Umbilical cord (tissue), 2 donors: ENCODE data around the gene UBE2D3. TPM values are rescaled to one million over a fixed set of nuclear protein-coding genes. Genes with fewer than 3 reads are reported as not detected.
"Not testable (repeated sequence)": the region's sequence is repeated elsewhere in the genome, so short reads cannot be mapped to it uniquely, and the experiment has no call there.

Experiments used
- DNase-seq: peaks from one replicate; pipeline ENCODE4 v3.0.0-alpha.2; 2015; ENCODE audit warnings: low spot score
- total RNA-seq: library from RNA; depleted of rRNA; stranded (reverse); fragments of >200 nt; gene quantifications from one replicate; pipeline ENCODE4 v1.2.3, GENCODE V29; 2014; ENCODE audit warnings: low replicate concordance; ENCODE audit not compliant: insufficient read depth

Gene UBE2D3
- total RNA-seq, 1 donor from 2014 or later, result 295 TPM

DNA sequence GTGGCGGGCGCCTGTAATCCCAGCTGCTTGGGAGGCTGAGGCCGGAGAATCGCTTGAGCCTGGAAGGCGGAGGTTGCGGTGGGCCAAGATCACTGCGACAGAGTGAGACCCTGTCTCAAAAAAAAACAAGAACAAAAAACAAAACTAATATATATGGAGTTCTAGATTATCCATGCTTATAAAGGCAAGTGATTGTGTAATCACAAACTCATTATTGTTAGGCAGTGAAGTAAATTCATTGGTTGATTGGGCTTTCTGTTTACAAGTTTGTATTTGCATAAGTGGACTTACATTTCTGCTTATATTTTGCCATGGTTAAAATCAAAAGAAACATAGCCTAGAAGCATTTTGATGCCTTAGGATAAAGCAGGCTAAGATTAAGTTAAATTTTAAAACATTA lies 2.5 kb upstream of the UBE2D3 start:
- DNase-seq, result no peak

DNA sequence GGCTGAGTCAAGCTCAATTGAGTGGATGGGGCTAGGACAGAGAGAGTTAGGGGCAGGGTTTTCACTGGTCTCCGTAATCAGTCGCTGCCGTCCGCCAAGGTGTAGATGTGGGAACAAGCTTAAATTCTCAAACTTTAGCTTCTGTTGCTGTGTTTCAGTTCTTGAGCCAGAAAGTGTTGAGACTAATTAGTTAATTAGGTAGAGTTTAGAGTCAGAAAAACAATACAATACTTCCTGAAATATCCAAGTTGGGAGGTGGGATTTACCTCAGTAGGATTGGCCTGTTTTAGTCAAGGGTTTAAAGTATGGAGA lies 1.1 kb upstream of the UBE2D3 start:
- DNase-seq, result no peak

DNA sequence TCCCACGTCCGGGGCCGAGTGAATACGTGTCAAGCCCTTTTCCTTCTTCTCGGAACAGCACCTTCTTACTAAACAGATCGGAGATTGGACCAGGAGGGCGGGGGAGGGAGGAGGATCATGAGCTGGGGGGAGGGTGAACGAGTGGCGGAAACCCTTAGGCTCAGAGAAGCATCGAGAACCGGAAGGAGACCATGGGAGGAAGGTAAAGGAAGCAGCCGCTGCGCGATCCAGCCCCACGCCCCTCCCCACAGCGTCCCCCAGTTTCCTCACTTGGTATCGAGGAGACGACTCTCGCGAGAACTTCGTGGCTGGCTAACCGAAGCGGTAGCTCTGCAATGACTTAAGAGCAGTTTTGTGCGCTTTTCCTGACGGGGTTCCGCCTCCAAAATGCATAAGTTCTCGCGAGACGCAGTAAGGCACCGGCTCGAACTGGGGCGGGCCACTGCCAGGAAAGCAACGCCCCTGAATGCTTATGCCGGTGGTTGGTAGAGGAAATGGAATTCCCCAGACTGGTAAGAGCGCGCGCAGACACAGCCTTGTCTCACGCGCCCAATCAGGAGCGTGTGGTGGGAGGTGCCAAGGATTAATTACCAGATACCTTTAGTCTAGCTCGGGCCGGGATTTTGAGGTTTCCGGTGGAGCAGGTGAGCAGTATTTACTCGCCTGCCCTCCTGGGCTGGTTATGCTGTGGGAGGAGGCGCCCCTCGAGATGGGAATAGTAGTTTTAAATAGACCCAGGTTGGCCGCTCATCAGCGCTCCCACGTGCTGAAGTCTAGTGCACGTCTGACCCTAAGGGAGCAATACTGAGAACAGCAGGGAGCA lies 534 bp upstream of the UBE2D3 start:
- peak; percentile 100 for DNase-seq

DNA sequence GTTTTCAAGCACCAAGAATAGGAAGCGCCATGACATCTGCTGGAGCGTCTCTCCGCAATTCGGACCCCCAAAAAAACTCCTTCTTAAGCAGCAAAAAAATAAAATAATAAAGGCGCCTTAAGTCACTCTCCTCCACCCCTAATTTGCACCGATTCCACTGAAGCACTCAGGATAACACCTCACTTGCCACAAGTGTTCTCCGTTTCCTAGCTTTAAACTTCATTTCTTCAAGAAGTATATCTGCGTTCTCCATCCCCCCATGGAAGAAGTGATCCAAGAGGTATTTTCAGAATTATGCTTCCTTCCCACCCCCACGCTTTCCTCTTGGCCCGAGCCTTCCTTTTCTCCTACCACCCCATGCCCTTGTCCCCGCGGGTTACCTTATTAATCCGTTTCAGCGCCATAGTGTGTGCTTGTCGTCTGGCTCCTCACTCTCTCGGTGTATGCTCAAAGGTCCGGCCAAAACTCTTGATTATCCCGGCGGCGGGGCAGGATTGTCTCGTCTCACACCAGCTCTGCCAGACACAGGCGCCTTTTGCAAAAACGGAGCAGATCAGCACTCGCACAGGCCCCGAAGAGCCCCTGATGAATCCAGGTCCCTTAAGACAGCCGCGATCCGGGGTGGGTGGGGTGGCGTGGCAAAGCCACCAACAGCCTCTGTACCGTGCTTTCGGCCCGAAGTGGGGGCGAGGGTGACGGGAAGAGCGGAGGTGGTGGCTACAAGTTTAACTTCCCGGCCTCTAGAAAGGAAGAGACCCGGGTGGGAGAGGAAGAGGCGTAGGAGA lies 1.1 kb downstream of the UBE2D3 start:
- no peak for DNase-seq

DNA sequence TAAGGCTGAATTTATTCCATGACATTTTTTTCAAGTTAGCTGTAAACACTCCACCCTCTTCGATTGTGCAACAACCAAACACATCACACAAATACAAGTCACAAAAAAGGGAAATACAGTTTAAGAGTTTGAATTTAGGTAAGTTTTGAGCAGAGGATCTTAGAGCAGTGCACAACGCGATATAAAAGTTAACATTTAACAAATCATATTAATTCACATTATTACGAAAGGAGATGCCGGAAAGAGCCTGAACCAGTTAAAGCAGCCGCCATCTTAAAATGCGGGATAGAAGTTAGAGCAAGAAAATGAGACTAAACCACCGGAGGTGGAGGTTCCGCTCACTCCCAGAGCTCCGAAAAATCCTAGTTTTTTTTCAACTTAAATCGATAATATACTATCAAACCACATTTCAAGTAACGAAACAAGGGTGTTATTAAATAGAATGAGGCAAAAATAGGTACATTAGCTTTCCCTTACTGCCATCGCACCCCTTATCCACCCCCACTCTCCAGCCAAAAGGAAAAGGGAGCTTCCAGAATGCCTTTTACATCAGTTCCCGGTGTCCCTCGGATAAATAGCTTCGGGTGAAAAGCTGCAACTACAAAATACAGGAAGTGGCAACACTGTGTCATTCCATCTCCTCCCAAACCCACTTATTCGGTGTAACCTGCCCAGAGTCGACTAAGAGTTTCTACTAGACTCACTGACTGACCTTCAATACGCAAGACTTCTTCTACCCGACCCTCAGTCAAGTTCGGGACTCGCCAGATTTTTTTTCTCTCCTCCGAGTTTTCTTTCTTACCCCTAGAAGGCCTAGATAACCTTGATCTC lies 1.9 kb downstream of the UBE2D3 start:
- DNase-seq, result peak; percentile 83

DNA sequence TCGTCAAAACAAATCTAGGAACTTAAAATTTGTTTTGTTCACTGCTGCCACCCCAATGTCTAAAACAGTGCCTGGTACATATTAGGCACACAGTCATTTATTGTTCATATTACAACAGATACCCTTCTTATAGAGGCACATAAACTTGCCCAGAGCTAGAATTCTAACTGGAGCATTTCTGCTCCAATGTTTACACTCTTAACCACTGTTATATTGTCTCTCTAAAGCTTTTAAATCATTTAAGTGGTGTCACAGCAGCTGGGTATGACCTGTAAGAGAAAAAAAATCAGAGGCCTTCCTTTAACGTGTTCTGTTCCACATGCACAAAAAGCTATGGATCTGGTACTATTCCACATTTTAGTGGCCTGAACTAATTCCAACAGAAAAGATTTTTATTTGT lies 3.0 kb downstream of the UBE2D3 start:
- no peak for DNase-seq

DNA sequence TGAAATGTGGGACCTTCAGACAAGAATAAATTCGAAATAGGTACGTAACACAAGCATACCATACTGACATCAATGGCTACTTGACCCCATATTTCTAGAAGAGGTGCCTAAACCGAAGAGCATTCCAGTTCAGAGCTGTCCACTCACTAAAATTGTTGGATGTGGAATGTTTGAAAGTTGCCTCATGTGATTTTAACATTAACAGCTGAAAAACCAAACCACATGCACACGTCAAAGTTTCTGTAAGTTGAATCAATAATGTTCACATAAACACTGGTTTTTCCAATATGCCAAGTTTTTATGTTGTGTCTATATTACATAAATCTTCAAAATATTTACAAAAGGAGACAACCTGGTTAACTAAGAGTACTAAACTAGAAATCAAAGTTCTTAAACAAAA lies 3.5 kb downstream of the UBE2D3 start:
- no peak for DNase-seq

DNA sequence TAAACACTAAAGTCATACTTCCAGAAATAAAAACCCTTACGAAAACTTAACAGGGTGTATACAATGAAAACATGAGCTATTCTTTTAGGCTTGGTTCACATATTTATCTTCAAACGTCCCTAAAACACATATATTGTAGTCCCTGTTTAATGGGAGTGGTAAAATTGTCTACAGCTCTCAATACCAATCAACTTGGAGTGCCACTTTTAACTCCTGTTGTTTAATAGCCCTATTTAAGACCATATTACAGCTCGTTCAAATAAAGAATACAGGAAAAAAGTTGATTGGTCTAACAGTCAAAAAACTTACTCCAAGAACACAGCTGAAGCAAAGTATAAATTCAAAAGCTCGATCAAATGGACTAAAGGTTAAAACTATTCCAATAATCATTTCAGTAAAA lies 3.9 kb downstream of the UBE2D3 start:
- no peak for DNase-seq

DNA sequence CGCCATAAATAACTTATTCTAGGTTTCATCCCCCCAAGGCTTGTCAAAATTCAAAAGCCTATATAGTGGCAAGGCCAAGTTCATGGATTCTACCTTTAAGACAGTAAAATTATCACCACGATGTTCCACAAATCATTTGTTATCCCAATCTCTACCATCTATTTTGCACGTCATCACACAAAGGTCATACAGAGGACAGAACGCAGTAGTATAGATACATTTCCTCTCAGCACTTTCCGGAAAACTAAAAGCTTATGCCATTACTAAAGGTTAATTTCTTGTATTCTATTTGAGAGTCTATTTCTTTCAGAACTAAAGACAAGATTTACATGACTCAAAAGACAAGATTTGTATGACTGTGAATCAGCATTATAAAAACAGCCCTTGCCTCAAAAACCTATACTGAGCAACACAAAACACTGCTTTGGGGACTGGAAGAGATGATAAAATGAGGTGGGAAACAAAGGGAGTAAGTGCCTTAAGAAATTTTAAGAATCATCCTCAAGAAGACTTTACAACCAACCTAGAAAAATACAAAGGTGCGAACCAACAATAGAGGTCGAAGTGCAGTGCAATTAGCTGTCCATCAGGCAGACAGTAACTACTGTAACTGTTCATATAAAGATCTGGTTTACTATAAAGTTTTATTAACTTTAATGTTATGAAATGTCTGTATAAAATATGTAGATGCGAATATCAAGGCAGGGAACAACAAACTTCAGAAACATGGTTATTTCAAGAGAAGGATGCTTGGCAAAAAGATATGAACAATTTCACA lies 7.6 kb downstream of the UBE2D3 start:
- DNase-seq, result no peak

DNA sequence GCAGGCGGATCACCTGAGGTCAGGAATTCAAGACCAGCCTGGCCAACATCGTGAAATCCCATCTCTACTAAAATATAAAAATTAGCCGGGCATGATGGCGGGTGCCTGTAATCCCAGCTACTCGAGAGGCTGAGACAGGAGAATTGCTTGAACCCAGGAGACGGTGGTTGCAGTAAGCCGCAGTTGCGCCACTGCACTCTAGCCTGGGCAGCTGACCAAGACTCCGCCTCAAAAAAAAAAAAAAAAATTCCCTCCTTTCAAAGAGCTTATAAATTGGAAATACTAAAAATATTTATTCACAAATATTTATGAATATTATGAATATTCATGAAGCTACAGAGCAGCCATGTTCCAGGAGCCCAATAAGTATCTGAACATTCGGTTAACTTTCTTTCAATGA lies 8.3 kb downstream of the UBE2D3 start:
- DNase-seq, result not testable (repeated sequence)

DNA sequence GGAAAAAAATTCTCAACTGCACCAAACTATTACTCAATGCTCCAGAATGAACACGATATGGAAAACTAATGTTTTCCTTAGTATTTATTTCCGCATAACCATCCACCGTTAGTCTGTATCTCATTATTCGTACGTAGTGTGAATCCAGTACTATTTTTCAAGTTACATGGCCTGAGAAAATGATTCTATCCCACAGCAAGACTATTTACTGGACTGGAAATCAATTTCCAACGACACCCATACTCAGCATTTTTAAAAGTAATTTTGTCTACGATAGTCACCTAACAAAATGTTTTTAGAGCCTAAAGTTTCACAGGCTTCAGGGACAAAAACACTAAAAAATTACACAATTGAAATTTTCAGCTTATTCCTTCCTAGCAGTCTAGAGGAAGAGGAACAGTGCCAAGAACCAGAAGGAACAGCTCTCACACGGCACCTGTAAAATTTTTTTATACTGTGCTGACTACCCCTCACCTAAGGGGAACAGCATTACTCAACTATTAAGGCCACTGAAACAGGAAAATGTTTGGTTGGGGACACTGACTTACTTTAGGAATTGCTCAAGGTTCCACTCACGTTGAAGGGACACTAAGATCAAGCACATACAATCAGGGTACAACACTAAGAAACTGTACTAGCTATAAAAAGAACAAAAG lies 9.6 kb downstream of the UBE2D3 start:
- no peak for DNase-seq

DNA sequence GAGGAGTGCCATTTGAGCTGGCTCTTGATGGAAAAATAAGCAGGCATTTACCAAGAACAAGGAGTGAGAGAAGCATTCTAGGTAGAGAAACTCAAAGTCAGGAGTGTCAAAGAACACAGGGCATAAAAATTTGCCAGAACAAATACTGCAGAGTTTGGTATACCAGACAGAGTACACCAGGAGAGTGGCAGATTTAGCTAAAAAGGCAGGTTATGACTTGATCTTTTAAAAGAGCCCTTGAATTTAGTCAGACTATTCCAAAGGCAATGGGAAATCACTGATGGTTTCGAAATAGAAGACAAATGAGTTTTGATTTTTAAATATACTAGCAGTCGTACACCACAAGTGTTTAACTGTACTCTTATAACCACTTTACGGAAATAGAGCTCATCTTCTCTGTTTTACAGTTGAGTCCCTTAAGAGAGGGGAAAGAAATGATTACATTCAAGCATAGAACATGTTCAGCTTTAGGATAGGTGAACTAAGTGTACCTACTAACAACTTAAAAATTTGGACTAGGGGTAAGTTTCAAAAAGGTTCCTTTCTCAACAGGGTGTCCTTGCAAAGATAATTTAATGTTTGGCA lies 10.2 kb downstream of the UBE2D3 start:
- DNase-seq, result no peak

DNA sequence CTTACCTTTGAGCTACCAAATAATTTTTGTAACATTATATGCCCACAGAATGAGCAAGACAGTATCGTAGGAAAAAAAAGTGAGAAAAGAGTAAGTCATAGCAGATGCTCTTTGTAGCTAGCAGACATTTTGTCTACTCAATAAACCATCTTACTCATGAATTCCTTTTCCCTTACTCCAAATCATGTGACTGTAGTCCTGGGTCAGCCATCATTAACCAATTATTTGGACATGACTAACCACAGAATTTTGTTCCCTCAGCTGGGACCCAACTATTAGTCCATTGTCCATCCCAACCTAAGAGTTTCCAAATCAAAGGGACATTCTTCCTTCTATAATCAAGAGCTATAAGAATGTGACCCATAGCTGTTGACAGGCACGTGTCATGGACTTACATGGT lies 11.4 kb downstream of the UBE2D3 start:
- DNase-seq, result no peak

DNA sequence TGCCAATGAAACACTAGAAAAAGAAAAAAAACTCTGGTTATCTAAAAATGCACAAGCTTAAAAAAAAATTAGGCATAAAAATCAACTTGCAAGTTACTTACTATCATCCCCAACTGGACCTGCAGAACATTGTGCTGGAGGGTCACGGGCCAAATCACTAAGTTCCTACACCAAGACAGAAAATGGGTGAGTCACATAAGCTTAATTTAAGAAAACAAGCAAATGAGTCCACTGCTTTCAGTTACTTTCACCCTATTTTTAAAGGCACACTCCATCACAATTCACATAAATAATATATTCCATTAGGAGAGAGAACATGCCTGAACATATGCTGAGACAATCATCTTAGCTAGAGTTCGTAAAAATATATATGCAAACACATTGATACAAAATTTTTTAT lies 17.7 kb downstream of the UBE2D3 start:
- DNase-seq, result no peak

DNA sequence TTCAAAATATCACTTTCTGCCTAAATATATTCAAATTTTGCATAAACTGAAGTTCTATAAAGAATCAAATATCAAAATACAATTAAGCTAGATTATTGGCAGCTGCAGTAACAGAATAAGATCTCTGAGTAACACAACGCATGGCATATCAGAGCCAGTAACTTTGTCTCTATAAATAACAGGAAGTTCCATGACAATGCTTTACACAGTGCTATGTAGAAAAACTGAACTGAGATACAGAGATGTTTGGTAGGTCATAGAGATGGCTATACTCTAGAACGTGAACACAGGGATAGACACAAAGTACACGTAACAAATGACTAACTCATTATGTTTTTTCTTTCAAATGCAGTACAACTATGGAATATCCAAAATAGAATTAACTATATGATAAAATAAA lies 18.2 kb downstream of the UBE2D3 start:
- no peak for DNase-seq

DNA sequence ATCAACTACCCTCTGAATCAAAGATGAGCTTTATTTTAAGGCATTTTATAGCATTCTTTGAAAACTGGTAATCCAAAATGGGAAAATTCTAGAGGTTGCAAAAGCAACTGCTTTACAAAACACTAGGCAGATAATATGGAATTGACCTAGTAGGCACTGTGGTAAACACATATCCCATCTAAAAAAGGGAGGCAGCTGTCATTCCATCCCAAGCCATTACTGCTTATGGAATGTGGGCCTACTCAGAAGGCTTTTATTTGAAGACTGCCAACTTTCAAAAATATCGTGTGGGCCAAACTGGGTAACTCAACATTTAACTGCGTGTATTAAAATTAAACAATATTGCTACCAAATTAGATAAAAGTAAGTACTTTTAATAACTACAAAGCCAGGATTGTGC lies 19.3 kb downstream of the UBE2D3 start:
- DNase-seq, result no peak

DNA sequence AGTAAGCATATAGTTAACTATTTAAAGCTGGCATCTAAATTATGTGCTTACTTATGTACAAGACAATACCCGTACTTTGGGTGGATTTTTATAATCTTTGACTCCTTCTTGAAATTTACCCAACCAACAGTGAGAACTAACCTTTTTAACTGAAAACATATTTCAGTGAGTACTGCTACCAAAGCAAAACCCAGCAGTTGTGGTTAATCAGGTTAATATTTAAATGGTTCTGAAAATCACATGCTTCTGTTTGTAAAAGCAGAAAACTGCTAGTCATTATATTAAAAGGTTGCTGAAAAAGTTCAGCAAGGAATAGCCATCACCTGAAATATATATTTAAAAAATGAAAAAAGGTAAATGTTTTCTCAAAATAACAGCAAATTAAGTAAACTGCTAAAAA lies 20.0 kb downstream of the UBE2D3 start:
- DNase-seq, result no peak

DNA sequence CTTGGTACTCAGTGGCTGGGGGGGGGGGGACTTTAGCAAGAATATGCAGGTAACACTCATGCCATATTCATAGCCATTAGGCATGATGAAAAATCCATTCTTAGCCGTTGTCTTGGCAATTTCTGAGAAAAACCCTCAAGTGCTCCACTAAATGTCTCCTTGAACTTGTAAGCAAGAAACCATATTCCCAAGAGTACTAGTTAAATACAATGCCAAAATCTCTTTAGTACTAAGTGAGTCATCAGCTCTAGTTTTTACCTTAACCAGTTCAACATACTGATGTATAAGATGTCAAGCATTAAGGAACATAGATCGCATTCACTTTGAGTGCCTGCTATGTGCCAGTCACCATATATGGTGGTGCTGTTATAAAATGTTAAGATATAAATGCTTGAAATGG lies 27.5 kb downstream of the UBE2D3 start:
- DNase-seq, result no peak

DNA sequence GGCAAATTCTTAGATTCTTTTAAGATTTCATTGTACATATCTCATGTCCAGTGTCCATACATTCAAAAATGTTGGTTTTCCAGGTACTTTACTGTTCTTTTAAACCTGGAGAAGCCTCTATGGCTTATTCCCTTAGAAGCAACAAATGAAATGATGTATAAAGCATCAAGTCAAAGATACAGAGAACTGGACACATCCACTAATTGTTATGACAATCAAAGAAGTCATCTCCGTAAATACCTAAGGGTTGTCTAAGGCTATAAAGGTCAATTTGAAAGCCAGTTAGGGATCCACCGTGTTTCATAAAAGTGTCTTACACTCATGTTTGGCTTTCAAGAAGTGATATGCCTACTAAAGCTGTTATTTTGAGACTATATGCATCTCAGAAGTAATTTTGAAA lies 32.4 kb downstream of the UBE2D3 start:
- DNase-seq, result no peak

DNA sequence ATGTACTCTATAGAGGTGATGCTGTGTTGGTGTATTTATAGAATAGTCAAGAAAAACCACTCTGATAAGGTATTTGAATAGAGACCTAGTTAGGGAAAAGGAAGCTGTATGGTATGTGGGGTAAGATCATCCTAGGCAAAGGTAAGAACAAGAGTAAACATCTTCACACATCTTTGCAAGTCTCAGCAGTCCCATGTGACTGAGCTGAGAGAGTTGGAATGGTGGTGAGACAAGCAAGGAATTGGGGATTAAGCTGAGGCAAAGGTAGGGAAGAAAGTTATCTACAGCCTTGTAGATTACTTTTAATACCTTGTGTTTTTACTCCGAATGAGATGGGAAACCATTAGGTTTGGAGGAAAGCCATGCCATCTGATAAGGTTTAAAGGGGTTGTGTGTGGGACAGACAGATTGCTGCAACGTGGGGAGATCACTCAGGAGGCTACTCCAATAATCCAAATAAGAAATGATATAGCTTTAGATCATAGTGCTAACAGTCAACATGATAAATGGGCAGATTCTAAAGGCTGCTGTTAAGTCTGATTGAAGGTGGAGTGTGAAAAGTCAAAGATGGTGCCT lies 34.9 kb downstream of the UBE2D3 start:
- no peak for DNase-seq
